DMS153 (cell line): ENCODE data around the gene CNTNAP1.
A peak's percentile ranks its signal among the peaks of the same experiment; 100 is the strongest.

Experiments used
- DNase-seq: peaks from one replicate; lab custom pipeline; 2025; lab: John Stamatoyannopoulos, UW

The CNTNAP1 gene

DNA sequence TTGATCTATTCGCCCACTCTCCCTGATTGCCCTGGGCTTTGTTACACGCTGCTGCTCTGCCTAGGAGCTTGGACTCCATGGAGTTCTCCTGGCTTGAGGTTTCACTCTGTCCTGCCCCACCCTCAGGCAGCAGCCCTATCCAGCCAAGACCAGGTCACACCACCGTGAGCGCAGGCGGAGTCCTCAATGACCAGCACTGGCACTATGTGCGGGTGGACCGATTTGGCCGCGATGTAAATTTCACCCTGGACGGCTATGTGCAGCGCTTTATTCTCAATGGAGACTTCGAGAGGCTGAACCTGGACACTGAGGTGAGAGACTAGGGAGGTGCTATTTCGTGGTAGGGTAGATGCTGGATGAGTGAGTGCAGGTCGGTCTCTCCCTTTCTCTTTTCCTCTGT lies 3.5 kb downstream of the CNTNAP1 start:
- DNase-seq: no peak

DNA sequence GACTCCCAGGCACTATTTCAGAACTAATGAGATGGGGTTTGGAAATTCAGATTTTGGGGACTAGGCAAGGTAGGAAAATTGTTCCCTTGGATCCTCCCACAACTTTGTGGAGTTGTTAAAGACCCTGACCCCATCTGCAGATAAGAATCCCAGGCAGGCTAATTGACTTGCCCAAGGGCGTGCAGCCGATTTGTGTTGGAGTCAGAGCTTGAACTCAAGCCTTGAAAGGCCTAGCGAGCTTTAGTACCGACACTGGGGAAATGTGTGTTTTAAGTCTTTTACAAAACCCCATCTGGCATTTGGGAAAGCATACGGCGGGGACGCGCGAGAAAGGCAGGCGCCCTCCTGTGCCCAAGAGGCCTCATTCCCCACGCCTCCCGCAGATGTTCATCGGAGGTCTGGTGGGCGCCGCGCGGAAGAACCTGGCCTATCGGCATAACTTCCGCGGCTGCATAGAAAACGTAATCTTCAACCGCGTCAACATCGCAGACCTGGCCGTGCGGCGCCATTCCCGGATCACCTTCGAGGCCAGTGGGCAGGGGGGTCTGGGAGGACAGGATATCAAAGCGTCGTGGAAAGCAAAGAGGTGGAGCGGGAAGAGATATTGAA lies 4.3 kb downstream of the CNTNAP1 start:
- DNase-seq: no peak

DNA sequence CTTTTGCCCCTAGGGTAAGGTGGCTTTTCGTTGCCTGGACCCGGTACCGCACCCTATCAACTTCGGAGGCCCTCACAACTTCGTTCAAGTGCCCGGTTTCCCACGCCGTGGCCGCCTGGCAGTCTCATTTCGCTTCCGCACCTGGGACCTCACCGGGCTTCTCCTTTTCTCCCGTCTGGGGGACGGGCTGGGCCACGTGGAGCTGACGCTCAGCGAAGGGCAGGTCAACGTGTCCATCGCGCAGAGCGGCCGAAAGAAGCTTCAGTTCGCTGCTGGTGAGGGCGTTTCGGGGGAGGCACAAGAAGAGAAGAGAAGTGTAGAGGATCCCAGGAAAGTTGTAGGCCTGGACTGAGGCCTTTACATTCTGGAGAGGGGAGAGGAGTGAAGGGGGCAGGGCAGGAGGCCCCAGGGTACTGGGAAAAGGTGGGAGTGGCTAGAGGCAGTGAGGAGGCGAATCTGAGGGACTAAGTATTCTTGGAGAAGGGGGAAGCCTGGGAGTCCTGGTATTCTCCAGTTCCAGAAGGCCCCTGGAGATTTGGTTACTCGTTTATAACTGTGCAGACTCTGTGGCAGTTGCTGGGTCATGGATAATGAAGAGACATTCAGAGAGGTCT lies 5.5 kb downstream of the CNTNAP1 start:
- no peak for DNase-seq

DNA sequence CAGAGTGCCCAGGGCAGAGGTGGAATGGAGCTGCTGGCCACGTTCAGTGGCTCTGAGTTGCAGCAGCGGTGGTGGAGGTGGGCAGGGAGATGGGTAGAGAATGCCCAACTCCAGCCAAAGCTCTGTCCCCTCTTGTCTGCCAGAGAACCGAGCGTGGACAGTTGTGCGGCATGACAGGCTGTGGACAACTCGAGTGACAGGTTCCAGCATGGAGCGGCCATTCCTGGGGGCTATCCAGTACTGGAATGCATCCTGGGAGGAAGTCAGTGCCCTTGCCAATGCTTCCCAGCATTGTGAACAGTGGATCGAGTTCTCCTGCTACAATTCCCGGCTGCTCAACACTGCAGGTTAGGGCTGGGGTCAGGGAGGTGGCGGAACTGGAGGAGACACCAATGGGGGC lies 8.3 kb downstream of the CNTNAP1 start:
- DNase-seq: no peak

DNA sequence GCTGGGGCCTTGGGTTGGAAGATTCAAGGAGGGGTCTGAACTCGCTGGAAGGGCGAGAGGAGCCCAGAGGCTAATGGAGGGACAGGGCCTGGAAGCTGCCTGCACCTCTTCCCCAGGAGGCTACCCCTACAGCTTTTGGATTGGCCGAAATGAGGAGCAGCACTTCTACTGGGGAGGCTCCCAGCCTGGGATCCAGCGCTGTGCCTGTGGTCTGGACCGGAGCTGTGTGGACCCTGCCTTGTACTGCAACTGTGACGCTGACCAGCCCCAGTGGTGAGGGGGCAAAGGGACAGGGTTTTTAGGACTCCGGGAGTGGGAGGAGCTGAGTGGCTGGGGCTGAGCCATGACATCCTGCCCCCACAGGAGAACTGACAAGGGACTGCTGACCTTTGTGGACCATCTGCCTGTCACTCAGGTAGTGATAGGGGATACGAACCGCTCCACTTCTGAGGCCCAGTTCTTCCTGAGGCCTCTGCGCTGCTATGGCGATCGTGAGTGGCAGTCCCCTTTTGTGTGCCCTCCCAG lies 8.8 kb downstream of the CNTNAP1 start:
- DNase-seq: no peak

DNA sequence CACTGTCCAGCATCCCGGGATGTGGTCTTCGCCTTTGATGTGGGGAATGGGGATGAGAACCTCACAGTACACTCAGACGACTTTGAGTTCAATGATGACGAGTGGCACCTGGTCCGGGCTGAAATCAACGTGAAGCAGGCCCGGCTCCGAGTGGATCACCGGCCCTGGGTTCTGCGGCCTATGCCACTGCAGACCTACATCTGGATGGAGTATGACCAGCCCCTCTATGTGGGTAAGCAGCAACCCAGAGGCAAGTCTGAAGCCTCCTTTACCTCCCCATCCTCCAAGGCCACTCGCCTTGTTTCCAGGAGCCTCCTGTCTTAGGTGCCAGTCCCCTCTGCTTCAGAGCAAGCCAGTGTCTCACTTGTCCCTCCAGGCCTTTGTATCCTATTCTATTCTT lies 10.2 kb downstream of the CNTNAP1 start:
- DNase-seq: no peak

DNA sequence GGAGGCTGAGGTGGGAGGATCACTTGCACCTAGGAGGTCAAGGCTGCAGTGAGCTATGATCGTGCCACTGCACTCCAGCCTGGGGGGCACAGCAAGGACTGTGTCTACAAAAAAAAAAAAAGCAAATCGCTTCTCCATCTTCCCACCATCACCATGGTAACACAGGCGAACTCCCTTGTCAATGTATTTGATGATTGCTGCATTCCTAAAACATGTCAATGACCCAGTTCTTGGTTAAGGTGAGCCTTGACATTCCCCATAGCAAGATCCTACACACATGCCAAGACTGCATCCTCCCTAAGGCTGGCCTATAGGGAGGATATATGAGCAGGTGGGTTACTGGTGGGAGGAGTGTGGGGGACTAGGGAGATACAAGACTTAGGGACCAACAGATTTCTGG lies 12.2 kb downstream of the CNTNAP1 start:
- no peak for DNase-seq

DNA sequence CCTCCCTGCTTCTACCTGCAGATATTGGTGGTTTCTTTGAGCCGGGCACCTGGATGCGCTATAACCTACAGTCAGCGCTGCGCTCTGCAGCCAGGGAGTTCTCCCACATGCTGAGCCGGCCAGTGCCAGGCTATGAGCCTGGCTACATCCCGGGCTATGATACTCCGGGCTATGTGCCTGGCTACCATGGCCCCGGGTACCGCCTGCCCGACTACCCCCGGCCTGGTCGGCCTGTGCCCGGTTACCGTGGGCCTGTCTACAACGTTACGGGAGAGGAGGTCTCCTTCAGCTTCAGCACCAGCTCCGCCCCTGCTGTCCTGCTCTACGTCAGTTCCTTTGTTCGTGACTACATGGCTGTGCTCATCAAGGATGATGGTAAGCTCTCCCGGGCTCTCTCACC lies 13.2 kb downstream of the CNTNAP1 start:
- no peak for DNase-seq

DNA sequence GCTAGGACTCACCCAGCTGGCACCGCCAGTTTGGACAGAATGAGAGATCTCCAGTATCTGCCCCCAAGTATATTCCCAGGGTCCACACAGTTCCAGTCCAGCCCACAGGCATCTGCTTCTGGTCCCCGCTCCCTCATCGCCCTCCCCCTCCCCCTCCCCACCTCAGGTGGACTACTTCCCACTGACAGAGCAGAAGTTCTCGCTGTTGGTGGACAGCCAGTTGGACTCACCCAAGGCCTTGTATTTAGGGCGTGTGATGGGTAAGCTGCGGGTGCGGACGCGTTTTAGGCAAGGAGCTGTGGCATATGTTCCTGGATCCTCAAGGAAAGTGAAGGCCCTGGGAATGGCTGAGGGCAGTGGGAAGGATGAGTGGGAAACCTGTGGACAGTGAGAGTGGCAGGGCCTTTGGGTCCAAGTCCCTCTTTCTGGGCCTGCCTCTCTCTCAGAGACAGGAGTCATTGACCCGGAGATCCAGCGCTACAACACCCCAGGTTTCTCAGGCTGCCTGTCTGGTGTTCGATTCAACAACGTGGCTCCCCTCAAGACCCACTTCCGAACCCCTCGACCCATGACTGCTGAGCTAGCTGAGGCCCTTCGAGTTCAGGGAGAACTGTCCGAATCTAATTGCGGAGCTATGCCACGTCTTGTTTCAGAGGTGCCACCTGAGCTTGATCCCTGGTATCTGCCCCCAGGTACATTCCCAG lies 14.9 kb downstream of the CNTNAP1 start:
- no peak for DNase-seq

DNA sequence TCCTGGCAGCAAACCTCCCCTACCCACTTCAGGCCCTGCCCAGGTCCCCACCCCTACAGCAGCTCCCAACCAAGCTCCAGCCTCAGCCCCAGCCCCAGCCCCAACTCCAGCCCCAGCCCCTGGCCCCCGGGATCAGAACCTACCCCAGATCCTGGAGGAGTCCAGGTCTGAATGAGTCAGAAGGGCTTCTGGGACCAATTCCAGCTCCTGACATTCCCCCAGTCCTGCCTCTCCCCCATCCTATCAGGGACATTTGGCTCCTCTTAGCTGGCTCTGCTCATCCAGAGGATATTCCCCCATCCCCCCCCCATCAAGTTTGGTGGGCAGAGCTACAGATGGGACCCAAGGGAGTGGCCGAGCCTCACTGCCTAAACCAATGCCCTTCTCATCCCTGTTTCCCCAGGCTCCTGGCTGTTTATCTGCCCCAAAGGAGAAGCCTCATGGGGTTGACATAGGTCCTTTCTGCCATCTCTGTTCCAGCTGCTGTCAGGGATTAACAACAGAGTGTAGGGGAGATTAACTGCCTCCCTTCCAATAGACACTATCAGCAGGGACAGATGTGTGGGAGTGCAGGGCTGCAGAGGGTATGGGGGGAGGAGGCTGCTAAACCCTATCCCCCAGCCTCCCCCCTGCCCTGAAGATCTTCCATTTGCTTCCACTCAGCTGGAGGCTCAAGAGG lies 16.5 kb downstream of the CNTNAP1 start:
- no peak for DNase-seq

DNA sequence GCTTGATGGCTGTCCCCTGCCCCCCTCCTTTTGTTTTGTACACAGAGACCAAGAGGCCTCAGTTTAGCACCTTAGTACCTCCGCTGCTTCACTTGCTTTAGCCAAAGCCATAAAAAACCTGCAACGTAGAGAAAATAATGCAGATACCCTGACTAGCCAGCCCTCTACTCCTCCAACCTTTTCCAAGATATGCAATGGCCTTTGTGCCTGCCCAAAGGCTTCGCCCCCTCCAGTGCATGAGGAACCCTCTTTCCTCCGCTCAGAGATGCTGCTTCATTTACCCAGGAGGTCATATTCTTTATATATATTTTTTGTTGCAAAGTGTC lies 17.0 kb downstream of the CNTNAP1 start:
- DNase-seq: no peak

DNA sequence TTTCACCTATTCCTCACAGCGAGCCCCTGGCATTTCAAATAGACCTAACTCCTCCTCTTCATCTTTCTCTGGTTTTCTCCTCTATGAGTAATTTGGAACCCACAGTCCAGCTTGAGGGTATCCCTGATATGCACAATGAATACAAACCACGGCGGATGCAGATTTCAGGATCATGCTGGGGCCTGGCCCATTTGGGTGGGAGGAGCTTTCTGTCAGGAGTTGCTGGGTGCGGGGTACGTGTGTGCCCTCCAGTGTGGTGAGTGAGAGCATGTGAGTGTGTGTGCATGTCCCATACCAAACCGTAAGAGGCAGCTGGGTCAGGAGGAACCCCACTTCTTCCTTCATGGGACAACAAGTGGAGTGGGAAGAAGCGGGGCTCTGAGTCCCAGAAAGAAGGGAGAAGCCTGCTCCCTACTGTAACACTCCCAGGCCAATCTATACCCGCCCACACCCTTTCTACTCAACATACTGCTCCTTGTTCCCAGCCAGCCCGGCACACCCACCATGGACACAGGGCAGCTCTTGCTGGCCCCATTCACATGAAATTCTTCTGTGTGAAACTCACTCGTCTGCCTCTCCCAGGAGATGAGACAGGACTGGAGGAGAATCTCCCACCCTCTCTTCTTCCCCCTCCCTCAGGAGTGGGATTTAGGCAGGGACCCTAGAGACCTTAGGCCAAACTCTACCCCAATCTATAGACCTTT lies 18.4 kb downstream of the CNTNAP1 start:
- DNase-seq: no peak

DNA sequence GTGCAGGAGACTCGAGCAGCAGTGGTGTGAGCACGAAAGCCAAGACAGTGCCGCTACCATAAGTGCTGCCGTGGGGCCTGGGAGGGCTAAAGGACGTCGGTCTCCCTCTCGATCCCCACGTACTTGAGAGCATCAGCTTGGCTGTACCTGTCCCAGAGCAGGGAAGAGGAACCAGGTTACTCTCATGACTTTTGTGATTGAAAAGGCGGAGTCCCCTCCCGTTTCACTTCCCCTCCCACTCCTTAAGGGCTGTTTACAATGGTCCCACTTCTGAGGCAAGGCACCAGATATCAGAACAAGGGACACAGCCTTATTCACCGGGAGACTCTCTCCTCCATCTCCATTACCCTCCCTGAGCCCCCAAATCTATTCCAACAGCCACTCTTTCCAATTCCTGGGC lies 20.1 kb downstream of the CNTNAP1 start:
- DNase-seq: no peak

DNA sequence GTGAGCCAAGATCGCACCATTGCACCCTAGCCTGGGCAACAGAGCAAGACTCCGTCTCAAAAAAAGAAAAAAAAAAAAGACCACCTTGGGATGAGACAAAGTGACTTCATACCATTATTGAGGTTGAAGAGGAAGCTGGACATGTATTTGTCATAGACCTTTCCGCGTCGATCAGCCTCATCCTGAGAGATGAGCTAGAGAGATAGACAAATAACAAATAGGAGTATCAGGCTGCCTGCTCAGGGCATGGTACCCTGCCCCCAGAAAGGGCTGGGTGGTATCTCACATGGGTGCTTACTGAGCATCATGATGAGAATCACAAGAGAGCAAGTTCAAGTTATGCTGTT lies 22.1 kb downstream of the CNTNAP1 start:
- DNase-seq: no peak

DNA sequence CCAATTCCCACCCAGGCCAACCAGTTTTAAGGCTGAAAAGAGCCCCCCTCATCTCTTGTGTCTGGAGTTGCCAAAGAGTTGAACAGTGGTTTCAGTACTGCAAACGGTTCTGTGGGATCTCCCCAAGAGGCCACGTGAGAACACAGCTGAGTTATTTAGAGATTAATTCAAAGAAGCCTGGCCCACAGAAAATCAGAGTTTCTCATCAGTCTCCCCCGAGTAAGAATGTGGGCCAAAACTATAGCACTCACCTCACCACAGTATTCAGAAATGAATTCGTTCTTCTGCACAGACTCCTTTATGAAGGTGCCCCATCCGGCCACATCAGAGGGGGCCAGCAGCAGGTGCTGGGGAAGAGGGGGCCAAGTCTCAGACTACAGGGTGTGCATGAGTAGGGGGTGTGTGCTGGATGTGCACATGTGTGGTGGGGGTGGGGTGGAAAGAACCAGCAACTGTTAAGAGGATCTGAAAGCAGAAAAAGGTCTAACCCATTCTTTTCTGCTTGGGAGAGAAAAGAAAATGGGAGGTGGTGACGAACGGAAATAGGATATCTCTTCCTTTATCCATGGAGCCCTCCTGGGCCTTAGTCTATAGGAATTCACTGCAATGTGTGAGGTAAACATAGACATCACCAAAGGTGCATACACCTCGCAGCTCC lies 22.6 kb downstream of the CNTNAP1 start:
- DNase-seq: no peak

DNA sequence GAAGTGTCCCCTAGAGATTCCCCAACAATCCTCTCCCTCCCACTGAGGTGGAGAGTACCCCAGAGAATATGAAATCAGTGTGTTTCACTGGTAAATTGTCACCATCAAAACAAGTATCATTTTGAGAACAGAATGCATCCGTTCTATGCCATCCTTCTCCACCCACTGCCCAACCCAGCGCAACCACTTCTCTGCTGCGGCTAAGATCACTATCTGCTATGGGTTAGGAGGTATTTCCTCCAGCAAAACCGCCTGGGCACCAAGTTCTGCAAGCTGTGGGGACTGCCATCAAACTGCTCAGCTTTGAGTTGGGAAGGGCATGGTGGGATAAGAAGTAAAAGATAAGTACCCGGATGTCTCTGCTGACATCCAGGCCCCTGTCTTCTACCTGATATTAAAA lies 24.4 kb downstream of the CNTNAP1 start:
- no peak for DNase-seq

DNA sequence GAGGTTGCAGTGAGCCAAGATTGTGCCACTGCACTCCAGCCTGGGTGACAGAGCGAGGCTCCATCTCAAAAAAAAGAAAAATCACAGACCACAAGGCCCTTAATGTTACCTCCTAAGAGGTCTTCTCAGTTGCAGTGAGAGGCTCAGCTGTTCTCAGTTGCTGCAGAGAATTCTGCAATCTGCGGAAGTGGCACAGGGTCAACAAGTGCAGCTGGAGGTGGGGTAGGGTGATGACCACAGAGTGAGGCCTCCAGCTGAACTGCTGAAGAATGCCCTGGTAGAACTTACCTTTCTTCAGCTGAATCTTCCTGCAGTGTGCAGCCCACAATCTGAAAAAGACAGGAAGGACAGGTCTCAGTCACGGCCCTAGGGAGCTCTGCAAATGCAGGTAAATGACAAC lies 26.3 kb downstream of the CNTNAP1 start:
- no peak for DNase-seq

DNA sequence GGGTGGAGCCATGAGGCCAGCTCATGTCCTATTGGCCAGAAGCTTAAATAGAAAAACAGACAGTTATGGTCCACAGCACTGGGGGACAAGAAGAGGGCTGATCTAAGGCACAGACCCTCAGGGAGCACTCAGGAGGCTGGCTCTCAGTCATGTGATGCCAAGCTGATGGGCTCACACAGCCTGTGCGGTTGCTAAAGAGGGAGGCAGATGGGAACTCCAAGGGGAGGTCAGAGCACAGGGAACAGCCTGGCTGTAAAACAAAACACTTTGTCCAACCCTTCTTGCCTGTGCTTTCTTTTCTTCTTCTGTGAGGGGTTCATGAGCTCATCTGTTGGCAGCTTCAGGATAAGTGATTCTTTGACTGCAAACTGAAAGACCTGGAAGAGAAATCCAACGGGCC lies 27.2 kb downstream of the CNTNAP1 start:
- DNase-seq: no peak

DNA sequence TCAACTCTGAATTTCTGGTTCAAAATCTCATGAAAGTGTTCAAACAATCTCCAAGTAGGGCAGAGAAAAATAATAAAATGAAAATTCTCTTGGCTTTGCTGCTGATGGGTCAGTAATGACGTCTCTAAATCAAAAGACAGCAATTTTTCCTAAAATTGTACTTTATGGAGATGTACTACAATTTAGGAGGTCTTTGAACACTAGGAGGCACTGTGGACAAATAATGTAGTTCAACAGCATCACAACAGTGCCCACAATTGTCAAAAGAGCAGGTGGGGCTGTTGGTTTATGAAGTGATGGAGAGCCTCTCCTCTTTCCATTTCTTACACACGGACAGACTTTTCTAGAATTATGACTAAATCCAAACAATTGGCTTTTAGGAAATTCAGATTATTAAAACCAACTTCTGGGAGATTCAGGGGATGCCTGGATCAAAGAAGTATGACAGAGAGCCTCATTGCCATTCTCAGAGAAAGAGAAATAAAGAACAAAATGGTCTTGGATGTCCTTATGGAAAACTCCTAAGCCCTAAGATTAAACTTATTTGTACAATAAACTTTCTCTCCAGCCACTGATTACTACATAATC lies 38.8 kb downstream of the CNTNAP1 start:
- DNase-seq: peak; percentile 51

DNA sequence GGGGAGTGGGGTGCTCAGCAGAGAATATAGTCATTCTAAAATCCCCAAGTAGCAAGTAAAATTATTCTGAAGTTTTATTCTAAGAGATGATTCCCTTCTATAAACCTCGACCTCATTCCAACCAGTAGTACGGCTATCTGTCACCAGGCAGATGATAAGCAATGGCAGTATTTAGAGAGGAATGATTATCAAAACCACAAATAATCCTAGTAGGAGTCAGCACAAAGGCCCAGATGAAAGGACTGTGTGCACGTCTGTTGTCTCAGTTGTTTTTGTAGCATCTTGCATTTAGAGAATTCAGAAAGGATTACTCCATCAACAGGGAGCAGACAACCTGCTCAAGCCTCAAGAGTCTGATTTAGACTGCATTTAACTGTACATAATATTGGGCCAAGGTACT lies 41.3 kb downstream of the CNTNAP1 start:
- DNase-seq: no peak

DNA sequence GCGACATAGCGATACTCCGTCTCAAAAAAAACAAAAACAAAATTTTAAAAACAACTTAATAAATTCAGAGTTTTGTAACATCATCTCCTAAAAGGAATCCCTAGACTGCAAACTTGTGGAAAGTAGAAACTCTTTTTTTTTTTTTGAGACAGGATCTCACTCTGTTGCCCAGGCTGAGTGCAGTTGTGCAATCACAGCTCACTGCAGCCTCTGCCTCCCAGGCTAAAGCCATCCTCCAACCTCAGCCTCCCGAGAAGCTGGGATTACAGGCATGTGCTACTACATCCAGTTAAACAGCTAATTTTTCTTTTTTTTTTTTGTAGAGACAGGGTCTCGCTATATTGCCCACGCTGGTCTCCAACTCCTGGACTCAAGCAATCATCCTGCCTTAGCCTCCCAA lies 42.8 kb downstream of the CNTNAP1 start:
- DNase-seq: no peak

DNA sequence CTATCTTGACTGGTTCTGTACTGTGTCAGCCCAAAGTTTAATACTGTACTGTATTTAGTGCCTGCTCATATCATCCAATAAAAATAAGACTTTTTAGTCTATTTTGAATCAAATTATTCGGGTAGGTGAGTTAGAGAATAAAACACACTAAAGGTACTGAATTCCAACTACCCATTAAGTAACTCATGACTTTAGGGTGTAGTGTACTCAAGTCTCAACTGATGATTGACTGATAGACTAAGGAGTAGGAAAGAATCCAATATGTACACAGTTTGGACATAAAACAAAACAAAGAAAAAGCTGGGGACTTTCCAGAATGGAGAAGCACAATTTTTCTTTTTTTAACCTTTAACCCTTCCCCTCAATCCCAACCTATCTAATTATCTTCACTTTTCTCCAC lies 58.4 kb downstream of the CNTNAP1 start:
- no peak for DNase-seq
